GM15510 (cell line): ENCODE data around the gene AVPR2.

ENCODE experiments used
- POLR2A ChIP-seq: IDR thresholded peaks from 3 replicates; pipeline ENCODE4 v1.6.1; 2011; ENCODE audit warnings: borderline replicate concordance; ENCODE audit not compliant: insufficient read length; ENCODE audit errors: extremely low read depth

Gene AVPR2

DNA sequence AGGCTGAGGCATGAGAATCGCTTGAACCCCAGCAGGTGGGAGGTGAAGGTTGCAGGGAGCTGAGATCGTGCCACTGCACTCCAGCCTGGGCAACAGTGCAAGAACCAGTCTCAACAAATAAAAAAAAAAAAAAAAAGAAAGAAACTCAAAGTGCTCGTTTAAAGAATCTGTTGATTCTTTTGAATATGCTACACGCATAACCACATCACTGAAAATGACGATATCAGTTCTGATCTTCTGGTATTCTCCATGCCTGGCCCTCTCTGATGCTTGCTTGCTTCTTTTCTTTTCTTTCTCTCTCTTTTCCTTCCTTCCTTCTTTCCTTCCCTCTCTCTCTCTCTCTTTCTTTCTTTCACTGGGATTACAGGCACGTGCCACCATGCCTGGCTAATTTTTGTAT, 7.3 kb downstream of the AVPR2 start:
- TF ChIP-seq POLR2A: no peak

DNA sequence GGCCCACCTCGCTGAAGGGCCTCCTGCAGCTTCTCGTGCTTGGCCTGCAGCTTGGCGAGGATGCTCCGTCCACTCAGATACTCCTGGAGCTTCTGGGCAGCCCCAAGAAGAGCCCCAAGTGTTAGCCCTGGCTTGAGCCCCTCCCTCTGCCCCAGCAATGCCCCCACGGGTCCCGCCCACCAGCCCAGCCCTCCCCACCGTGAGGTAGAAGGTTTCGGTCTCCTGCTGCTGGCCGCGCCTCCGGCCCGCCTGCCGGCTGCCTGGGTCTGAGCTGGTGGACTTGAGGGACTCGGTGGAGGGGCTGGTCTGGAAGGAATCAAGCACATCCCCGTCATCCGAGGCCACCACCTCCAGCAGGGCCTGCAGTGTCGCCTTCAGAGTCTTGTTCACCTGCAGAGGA, 8.7 kb downstream of the AVPR2 start:
- TF ChIP-seq POLR2A: no peak

DNA sequence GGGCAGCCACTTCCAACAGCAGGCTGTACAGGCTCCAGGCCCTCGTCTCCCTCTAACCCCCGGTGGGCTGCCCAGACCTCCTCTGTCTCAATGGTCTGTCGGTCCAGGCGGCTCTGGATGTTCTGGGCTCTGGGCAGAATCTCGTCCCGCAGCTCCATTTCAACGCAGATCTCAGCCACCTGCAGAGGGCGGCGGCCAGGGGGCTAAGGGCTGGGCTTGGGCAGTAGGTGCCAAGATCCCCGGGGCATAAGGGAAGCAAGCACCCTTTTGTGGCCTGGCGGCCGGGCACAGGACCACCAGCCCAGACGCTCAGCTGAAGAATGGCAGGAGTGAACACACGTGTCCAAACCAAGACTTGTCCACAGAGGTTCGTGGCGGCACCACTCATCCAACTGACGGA, 9.2 kb downstream of the AVPR2 start:
- no peak for TF ChIP-seq POLR2A

DNA sequence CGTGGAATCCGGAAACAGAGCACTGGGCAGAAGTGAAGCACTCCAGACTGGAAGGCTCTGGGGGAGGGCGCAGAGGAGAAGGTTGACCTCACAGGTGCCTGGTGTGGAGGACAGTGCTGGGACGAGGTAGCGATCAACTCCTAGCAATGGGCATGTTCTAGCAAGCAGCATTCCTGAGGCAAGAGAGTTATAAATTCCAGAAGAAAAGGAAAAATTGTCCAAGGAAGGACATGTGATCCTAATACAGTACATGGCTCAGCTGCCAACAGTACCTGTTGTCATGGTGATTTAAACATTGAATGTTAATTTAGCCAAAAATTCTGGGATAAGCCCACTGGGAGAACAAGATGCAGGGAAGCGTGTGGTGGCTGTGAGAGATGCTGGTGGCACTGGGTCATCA, 13.4 kb downstream of the AVPR2 start:
- TF ChIP-seq POLR2A: no peak

DNA sequence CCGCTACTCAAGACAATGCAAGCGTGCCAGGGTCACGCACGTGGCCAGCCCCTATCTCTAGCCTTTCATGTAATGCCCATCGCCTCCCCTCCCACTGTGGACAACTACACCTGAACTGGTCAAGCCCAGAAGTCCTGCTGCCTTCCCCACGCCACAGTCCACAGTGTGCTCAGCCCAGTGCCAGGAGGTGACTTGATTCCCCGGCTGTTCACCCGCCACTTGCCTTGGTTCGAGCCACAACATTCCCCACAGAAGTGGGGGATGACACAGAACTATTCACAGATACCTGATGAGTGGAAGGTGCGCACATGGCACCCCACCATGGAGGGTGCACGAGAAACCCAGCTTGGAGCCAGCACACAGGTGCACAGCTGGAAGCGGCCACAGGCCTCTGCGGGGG, 14.8 kb downstream of the AVPR2 start:
- TF ChIP-seq POLR2A: no peak

DNA sequence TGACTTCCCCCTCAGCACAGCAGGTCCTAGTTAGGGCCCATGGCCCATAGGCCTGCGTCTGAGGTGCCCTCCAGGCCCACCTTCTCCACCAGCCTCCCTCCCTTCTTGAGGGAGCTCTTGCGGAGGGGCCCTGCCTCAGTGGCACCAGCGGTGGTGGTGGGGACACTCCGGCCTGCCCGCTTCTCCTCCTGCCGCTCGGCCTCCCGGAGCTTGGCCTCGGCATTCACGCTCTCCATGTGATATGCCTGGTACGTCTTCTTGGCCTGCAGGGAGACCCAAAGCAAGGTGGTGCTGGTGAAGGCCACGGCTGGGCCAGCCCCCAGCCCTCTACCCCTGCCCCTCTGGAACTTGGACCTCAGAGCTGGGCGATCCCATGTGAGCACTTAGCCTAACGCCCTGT, 16.1 kb downstream of the AVPR2 start:
- no peak for TF ChIP-seq POLR2A

DNA sequence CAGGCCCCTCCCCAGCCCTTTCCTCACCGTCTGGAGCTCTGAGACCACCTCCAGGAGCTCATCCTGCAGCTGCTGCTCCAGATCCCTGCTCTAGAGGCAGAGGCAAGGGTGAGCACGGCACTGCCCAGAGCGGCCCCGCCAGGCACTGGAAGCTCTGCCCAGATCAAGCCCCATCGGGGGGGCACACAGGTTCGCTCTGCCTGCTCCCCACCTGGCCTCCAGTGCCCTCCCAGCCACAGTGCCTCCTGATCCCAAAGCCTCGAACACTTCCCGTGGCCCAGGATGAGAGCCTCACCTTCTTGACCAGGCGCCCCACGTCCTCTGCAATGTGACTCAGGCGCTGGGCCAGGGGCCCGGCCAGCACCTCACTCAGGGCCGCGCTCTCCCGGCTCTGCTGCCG, 16.6 kb downstream of the AVPR2 start:
- TF ChIP-seq POLR2A: no peak

DNA sequence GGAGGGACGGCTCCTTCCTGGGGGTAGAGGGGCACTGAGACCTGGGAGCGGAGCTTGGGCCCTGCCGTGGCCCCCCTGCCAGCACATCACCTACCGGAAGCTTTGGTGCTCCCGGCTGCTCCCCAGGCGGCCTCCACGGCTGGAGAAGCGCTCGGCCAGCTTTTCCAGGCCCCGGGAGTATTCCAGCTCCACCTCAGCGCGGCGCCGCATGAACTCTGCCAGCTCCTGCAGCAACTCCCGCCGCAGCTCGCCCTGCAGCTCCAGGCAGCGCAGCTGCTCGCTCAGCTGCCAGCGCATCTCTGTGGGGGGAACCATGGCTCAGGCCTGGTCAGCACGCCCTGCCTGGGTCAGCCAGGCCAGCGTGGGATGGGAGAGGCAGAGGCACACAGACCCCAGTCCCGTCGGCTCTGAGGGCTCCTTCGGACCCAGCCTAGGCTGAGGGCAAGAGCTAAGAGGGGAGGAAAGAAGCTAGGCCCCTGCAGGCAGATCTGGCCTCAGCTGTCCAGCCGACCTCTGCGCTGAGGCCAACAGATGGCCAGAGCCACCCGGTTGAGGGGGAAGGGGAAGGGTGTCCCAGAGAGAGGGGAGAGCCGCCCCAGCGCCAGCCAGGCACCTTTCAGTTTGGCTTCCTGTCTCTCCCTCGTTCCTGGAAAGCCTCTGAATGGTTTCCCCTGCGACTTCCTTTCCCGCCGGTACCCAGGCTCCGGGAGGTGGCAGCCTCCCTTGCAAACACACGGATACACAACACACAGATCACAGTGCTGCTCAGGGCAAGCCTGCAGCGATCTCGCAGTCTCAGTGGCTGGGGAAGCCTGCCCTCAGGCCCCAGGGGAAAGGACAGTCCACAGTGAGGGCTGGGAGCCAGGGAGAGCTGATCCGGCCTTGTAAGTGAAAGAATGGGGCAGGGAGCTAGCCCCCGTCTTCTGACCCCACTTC, 17.3 kb downstream of the AVPR2 start:
- TF ChIP-seq POLR2A: no peak

DNA sequence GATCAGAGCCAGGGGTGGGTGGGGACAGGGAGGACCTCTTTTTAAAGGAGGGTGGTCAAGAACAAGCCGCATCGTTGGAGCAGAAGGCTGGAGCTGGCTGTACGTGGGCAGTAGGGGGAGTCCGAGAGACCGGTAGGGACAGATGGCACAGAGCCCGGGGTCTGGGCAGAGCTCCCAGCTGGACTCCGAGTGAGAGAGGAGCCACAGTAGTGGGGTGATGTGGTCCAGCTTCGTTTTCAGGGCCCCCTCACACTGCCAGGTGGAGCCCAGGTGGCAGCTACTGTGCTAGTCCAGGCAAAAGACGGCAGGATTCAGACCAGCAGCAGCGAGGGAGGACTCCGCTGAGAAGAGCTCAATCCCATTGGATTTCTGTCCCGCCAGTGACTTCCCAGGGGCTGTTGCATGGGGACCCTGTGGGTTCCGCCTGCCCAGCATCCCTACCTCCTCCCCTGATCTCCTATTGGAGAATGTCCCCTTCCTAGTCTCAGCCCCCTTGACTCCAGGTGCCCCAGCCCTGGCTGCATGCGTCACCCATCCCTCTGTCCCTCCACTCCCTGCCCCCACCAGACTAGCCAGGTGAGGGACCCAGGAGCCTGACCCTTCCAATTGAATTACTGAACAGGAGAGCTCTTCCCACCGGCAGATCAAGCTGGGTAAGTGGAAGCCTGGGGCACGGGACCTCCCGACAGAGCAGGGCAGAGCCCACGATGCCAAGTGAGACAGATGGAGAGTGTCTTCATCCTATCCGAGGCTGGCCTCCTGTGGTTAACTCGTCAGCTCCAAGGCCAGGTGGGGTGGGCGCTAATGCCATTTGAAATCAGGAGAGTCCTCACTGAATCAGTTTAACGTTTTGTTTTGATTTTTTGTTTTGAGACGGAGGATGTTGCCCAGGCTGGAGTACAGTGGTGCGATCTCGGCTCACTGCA, 18.7 kb downstream of the AVPR2 start:
- no peak for TF ChIP-seq POLR2A

DNA sequence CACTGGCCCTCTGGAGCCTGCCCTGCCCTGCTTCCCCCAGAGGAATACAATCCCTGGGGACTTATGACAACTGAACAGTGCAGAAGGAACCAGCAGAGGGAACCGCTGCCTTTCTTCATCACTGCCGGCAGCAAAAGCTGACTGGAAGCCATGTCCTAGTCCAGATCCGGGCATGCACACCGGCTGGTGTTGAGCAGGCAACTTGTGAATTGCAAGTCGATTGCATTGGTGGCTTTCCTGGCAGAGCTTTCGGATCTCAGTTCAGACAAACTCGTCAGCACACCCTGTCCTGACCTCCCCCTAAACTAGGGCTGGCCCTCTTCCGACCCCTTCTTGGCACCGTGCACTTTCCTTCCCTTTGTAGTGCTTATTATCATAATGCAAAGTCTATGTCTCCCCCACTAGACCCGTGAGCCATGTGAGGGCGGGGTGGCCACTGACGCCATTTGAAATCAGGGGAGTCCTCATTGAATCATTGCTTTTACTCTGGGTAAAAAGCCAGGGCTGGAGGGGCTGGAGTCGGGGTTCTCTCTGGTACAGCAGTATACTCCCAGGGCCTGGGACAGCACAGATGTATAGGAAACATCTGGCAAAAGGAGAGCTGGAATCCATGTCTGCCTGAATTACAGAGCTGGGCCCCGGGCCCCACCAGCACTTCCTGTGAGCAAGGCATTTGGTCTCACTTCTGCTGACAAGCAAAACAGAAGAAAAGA, 19.8 kb downstream of the AVPR2 start:
- TF ChIP-seq POLR2A: no peak

DNA sequence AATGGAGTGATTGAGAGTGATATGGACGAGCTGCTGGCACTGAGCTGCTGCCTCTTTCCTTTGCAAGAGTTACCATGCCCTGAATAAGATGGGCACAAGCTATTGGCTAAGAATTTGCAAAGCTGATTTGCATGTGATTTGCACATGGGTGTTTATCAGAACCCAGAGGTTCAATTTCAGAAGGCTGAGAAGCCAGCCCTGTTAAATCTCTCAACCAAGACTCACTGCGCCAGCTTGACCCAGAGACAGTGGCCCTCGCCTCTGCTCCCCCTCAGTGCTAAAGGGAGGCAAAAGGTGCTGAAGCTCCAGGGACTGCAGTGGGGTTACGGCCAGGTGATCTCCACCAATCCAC, 20.9 kb downstream of the AVPR2 start:
- TF ChIP-seq POLR2A: peak; percentile 94

DNA sequence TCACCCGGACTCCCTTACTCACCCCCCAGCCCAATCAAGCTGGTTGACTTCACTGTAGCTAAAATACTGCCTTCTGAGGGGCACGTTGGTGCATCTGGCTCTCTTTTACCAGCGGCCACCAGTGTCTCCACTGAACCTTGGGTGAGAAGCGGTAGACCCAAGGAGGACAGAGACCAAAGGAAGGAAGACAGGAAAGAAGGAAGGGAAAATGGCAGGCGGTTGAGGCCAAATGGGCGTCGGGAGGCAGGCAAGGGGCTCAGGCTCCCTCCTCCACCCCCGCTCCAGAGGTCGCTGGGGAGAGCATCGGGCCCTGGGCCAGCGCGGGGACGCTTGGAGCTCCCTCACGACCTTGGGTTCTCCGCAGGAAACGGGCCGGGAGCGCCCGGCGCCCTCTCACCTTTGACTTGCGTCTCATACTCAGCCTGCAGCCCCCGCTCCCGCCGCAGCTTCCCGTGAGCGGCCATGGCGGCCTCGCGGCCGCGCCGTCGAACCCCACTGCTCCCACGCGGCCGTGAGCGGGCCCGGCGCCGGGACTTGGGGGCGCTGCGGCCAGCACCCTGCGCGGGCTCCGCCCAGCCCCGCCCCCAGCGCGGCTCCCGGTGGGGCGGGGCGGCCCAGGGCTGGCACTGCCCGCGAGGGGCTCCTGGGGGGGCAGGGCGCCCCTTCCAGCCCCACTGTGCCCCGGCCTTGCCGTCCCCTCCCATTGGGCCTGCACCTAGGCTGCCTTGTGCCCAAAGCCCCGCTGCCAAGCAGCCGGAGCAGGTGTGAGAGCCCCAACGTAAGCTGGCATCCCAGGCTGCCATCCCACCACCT, 21.5 kb downstream of the AVPR2 start, which contains the start of gene ARHGAP4:
Gene ARHGAP4, minus strand, starts transcription at position 526 of the 813 bp plus-strand sequence. Its CDS starts 62 bp downstream, at position 464.
- TF ChIP-seq POLR2A: peak; percentile 57

DNA sequence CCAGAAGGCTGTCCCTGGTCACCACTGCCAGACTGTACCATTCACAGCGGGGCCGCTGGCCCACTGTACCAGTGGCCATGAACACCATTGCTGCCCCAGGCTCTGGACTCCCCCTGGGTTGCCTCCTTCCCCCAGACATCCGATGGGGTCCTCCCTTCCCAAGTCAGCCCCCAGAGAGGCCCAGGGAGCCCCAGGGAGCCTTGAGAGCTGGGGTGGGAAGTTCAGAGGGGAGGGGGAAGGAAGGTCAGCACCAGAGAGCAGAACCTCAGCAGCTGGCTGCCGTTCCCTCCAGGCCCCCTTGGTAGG, 22.0 kb downstream of the AVPR2 start:
- TF ChIP-seq POLR2A: no peak
